ENCODE data around the gene GNAQ.

The GNAQ gene

DNA sequence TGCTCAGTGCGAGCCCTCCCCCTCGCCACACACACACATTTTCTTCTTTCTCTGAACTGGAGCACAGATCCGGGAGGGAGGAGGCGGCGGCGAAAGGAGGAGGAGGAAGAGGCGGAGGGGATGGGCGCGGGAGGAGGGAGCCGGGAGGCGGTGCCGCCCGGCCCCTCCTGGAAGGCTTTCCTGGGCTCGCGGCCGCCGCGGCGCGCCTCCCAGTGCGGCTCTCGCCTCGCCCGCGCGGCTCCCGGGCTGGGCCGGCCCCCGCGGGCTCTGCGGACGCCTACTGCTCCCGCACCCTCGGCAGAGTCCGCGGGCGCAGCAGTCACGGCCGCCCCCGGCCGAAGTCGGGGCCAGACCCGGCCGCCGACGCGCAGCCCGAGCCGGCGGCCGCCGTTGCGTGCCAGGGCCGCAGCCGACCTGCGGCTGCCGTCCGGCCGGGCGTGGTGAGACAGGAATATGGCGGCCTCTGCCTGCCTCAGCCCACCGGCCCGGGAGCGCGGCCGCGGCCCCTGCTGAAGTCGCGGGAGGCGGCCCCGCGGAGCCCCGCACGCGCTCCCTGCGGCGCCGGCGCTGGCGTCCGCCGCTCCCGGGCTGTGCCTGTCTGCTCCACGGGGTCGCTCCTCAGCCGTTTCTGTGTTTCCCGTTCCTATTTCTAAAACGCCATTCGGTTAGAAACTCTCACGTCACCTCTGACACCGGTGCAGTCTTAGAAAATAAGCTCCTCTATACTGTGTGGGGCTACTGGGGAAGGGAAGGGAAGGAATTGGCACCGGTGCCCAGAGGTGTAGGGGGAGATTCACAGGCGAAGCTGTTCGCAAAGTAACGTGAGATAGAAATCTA, 500 bp upstream of the GNAQ start:
- DNase-seq (ENCODE audit: low read depth), result peak; percentile 57

- peak; percentile 33 for DNase-seq (ENCODE audit: low read depth)
These were observed 813 bp downstream of the GNAQ start for GRCh38 chr9:78030553-78031443.

- no peak for DNase-seq (ENCODE audit: low read depth)
These were observed 1.4 kb downstream of the GNAQ start for GRCh38 chr9:78030296-78030552.

DNA sequence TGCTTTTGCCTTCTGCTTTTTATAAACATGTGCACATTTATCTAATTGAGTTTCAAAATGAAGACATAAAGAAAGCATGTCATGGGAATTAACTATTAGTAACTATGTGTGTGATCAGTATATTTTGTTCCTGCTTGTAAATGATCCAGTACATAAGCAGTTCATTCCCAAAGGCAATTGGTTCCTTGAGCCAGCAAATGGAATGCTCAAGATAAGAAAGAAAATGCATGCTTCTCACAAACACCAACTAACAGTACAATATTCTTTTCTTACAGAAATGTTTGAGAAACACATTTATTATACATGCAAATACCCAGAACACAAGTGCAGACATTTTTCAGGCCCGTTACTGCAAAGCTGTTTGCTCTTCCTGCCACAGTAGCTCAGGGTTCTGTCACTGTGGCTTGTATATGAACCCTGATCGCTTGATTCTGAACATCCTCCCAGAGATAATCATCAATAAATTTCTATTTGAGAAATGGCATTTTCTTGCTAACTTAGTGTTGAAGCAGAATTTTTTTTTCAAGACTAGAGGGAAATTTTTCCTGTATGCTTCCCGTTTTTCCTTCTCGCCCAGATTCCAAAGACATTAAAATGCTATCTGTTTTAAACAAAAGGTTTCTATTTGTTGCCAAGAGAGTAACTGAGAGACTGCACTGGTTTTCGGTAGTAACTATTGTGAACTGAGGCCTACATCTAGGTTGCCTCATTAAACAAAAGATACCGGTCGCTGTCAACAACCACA, 1.9 kb downstream of the GNAQ start:
- no peak for DNase-seq (ENCODE audit: low read depth)

- DNase-seq (ENCODE audit: low read depth), result no peak
These were observed 2.7 kb downstream of the GNAQ start for GRCh38 chr9:78028926-78029325.

- DNase-seq (ENCODE audit: low read depth), result no peak
These were observed 4.7 kb downstream of the GNAQ start for GRCh38 chr9:78026947-78027346.

DNA sequence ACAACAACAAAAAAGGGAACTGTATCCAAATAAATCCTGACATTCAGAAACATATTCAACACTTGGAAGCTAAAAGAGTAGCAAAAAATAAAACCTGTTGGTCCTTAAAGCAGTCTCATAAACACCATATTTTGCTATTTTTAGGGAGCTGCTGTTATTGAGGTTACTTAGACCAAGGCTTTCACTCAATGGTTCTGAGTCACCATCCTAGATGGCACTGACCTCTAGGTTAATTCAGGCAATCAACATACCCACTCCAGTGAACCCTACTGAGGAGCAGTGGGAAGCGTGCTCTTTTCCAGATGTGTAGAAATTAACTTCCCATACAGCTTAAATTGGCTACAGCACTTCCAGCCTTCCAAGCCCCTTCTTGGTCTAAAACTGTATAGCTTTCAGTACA, 5.2 kb downstream of the GNAQ start:
- no peak for DNase-seq (ENCODE audit: low read depth)

- DNase-seq (ENCODE audit: low read depth), result no peak
These were observed 6.4 kb downstream of the GNAQ start for GRCh38 chr9:78025186-78025585.

DNA sequence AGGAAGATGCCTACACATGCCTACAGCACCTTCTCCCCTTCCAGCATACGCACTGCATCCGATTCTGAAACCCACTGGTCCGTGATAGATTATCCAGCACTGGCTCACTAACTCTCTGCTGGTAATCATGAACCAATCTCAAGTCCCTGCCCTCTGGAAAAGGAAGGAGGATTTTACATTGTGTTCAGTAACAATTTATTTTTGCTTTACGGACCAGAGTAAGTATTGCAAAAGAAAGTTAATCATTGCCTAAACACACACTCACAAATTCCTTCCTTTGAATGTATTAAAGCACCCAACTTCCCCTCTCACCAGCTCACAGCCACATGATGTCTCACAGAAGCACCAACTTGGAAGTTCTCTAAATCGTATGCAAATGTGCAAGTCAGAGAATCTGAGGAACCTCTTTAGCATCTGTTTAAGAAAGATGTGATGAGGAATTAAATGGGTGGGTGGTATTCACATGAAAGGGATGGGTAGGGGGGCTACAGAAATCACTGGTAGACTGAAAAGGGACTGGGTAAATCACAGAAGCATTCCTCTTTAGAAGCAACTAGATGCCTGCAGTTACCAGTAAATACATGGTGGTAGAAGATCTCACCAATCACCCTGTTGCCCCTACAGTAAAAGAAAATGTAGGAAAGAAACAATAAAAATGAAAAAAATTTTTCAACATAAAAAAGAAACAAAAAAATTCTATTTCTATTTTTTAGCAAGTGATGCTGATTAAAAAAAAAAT, 8.4 kb downstream of the GNAQ start:
- DNase-seq (ENCODE audit: low read depth), result no peak

DNA sequence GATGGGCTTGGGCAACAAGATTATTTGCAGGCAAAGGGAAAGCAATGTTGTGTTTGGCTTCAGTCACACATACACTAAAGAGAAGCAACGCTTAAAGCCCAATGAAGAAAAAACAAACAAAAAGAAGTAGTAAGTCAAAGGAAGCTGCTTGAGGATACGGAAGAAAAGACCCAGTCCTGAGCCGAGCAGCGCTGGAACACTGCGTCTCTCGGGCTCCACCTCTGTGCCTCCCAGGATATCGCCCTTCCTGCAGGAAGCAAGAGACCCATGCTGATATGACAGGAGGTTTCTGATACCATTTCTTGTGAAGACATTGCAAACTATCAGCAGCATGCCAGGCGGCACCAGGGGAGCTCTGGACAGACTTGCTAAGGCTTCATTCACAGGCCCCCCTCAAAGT, 9.9 kb downstream of the GNAQ start:
- no peak for DNase-seq (ENCODE audit: low read depth)

GRCh38 chr9:78017190-78017693, 14.4 kb downstream of the GNAQ start:
- DNase-seq (ENCODE audit: low read depth), result no peak

GRCh38 chr9:78015241-78015640, 16.4 kb downstream of the GNAQ start:
- DNase-seq (ENCODE audit: low read depth), result no peak

GRCh38 chr9:78014776-78015175, 16.8 kb downstream of the GNAQ start:
- no peak for DNase-seq (ENCODE audit: low read depth)

DNA sequence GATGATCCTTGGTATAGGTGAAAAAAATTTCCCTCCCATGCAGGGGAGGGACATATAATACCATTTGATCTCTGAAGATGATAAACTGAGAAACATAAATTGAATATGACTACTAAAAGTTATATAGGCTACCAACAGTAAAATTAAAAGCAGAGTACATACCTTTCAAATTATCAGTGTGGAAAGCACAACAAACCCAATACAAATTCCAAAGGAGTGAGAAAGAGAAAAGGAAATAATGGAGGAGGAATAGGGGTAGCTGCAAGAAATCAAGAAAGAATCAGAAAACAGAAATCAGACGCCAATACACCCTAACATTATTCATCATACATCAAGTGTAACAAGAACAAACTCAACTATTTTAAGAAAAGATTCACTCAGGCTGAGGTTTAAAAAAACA, 17.7 kb downstream of the GNAQ start:
- no peak for DNase-seq (ENCODE audit: low read depth)

GRCh38 chr9:78011049-78011448, 20.6 kb downstream of the GNAQ start:
- no peak for DNase-seq (ENCODE audit: low read depth)

DNA sequence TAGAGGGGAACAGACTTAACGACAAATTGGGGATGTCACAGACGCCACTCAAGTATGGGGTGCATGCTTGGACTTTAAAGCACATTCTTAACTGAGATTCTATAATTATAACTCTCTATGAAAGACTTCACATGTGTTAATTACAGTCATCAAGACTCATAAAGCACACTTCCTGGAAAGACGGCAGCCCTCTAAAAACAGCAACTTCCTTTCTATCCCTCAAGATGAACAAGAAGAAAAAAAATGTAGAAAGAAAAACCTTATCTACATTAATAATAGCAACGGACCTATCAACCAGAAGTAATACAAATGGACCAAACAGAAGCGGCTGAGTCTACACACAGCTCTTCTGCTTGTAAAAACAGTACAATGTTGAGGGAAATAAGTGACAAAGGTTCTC, 21.2 kb downstream of the GNAQ start:
- DNase-seq (ENCODE audit: low read depth), result no peak

- no peak for DNase-seq (ENCODE audit: low read depth)
These were observed 22.4 kb downstream of the GNAQ start for GRCh38 chr9:78009186-78009585.

DNA sequence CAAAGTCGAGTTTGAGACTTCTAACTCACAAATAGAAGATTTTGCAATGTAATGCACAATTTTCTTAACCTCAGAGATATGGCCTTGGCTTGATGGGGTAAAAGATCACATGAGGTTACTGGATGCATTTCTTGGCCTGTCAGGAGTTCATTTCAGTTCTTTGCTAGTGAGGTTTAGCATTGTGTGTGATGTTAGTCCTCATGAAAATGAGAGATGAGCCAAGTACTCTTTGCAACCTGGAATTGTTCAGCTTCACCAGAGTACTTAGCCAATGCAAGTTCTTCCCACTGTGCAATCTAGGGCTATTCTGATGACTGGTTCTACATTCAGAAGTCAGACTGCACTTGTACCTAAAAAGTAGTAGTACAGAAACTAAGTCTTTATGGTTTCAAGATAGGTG, 24.9 kb downstream of the GNAQ start:
- no peak for DNase-seq (ENCODE audit: low read depth)

DNA sequence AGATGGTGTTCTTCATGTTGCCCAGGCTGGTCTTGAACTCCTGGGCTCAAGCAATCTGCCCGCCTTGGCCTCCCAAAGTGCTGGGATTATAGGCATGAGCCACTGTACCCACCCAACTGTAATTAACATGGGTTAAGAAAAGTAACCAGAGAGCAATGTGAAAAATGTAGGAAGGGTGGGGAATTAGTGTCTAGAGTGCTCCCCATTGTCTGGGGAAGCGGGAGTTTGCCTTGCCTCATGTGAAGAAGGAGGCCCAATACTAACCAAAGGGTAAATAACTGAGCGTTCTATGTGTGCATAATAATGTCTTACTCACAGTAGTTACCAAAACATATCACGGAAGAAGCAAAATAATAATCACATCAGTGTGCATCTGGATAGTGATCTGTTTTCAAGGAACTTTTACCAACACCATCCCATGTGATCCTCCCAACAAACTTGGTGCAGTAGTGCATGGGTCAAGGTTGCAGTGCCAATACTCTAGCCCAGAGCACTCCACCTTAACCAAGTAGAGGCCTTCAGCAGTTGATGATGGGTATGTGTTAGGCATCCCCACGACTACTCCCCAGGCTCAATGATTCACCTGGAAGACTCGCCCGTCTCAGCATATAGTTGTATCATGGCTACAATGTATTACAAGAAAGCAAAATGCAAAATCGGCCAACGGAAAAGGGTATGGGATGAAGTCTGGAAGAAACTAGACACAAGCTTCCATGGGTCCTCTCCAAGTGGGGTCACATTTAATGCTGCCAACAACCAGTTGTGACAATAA, 26.2 kb downstream of the GNAQ start:
- no peak for DNase-seq (ENCODE audit: low read depth)

- no peak for DNase-seq (ENCODE audit: low read depth)
These were observed 27.0 kb downstream of the GNAQ start for GRCh38 chr9:78004478-78005229.
